GM12864 (cell line): ENCODE measurements around the gene SLC1A7.

ENCODE experiments used
- DNase-seq: peaks from one replicate; pipeline ENCODE4 v3.0.0-alpha.2; 2011; ENCODE audit warnings: low read depth
- H3K4me3 ChIP-seq: 2 replicates; pipeline ENCODE4 v1.5.1; 2011; ENCODE audit warnings: mild to moderate bottlenecking, low read depth, low read length, control low read depth
- CTCF ChIP-seq: IDR thresholded peaks from 2 replicates; pipeline ENCODE4 v1.5.1; 2011; ENCODE audit warnings: low read depth, mild to moderate bottlenecking, moderate library complexity, low read length, control low read depth, inconsistent platforms; ENCODE audit errors: missing control alignments

Gene SLC1A7

GRCh38 chr1:53162621-53163020, 20.2 kb upstream of the SLC1A7 start:
- no peak for DNase-seq
- TF ChIP-seq CTCF: no peak
- no peak overlapping the region for H3K4me3 ChIP-seq

- TF ChIP-seq CTCF: no peak
- no peak for DNase-seq
Observed at GRCh38 chr1:53160924-53161378, 18.5 kb upstream of the SLC1A7 start.

GRCh38 chr1:53158900-53159299, 16.5 kb upstream of the SLC1A7 start:
- TF ChIP-seq CTCF: no peak
- DNase-seq: no peak
- no peak overlapping the region for H3K4me3 ChIP-seq

More at GRCh38 chr1:53160924-53161378, 18.5 kb upstream of the SLC1A7 start:
- H3K4me3 ChIP-seq: no peak overlapping the region

GRCh38 chr1:53156783-53157182, 14.3 kb upstream of the SLC1A7 start:
- TF ChIP-seq CTCF: no peak
- no peak for DNase-seq
- H3K4me3 ChIP-seq: no peak overlapping the region

GRCh38 chr1:53155945-53156344, 13.5 kb upstream of the SLC1A7 start:
- TF ChIP-seq CTCF: no peak
- DNase-seq: no peak
- H3K4me3 ChIP-seq: no peak overlapping the region

GRCh38 chr1:53155534-53155933, 13.1 kb upstream of the SLC1A7 start:
- no peak for TF ChIP-seq CTCF
- no peak overlapping the region for H3K4me3 ChIP-seq
- DNase-seq: no peak

- no peak overlapping the region for H3K4me3 ChIP-seq
- no peak for TF ChIP-seq CTCF
- no peak for DNase-seq
Observed at GRCh38 chr1:53154859-53155438, 12.5 kb upstream of the SLC1A7 start.
